Stimulated activated CD8-positive, alpha-beta memory T cell treated with anti-CD3 and anti-CD28 coated beads, Interleukin-4, amount 100 ng/mL, for 1 hour (primary cell): ENCODE data around the gene ADCY9.
"Not testable (repeated sequence)": the region's sequence is repeated elsewhere in the genome, so short reads cannot be mapped to it uniquely, and the experiment has no call there.

Experiments used
- DNase-seq, 2 donors: peaks; one replicate each; pipeline ENCODE4 v3.0.0-alpha.2; 2020; ENCODE audit warnings: low read depth in 2 of 2, low spot score in 1 of 2

The ADCY9 gene

DNA sequence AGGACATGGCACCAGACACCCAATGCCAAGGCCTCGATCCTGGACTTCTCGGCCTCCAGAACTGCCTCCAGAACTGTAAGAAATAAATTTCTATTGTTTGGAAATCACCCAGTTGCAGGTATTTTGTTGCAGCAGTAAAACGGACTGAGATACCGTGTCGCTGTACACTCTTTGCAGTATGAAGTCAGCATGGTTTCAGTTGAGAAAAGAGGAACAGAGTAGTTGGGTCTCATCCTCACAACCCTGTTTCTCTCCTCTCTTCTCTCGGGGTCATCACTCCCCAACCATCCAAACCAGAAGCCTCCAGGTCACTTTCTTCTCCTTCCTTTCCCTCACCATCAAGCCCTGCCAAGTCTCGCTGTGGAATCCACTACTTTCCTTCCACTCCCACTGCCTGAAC is 77.8 kb downstream of the ADCY9 start:
- no peak for DNase-seq

DNA sequence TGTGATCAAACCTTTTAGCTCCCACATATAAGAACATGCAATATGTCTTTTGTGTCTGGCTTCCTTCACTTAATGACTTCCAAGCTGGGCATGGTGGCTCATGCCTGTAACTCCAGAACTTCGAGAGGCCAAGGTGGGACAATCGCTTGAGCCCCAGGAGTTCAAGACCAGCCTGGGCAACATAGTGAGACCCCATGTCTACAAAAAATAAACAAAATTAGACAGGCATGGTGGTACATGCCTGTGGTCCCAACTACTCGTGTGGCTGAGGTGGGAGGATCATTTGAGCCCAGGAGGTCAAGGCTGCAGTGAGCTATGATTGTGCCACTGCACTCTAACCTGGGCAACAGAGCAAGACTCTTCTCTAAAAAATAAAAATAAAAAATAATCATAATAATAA is 79.3 kb downstream of the ADCY9 start:
- DNase-seq: not testable (repeated sequence)

DNA sequence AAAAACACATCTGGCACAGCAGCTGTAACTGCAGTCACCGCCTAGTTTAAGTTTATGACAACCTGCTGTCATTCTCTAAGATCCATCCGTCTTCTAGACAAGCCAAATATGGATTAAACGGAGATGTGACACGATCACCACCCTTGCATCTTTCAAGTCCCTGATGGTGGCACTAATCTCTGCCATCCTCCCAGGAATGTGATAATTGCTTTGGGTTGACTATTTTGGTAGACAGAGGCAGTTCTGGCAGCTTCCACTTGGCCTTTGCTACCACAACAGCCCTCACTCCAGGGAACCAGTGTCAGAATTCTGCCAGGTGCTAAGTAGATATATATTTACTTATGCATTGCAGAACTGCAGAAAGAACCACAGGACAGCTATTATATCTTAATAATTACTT is 81.3 kb downstream of the ADCY9 start:
- DNase-seq: no peak

DNA sequence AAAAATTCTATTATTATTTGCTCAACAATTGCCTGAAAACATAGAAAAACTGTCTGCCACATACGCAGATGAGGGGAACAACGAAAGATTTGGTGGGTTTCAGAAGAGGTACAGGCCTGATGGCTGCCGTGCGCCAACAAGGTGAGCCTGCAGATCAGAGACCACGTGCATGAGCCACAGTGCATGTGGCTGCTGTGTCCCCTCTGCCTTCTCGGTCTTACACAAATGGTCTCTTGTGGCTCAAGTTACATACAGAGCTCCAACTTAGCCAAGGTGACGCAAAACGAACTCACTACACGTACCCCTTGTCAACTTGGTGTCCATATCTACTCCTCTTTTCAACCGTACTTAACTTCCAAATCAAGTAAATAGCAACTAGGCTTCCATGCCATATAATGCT is 82.3 kb downstream of the ADCY9 start:
- DNase-seq: no peak

DNA sequence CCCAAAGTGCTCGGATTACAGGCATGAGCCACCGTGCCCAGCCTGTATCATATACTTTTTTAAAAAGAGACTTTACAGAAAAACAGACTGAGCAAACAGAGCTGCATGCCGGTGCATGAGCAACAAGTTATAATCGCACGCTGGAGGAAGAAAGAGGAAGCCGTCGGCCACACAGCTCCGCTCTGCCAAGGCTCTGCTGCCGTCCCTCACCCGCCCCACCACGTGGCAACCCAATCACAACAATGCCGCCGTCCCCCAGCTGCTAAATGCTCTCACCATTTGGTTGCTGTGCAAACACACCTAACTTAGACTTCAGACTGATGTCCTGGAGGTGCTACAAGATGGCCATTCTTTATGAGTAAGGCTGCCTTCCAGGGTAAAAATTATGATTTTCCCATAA is 83.5 kb downstream of the ADCY9 start:
- DNase-seq: peak in 1 of 2 donors; percentile 10

DNA sequence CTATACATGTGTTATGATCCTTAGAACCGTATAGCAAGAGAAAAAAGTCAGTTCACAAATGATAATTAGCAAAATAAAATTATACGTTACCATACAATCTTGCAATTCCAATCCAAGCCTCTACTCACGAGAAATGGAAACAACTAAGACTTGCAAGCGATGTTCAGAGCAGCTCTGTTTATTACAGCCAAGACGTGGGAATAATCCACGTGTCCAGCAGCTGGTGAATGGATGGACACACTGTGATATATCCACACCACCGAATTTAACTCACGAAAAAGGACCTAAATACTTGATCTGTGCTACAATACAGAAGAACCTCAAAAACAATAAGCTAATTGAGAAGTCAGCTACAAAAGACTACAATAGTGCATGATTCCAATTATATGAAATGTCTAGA is 88.1 kb downstream of the ADCY9 start:
- DNase-seq: no peak

DNA sequence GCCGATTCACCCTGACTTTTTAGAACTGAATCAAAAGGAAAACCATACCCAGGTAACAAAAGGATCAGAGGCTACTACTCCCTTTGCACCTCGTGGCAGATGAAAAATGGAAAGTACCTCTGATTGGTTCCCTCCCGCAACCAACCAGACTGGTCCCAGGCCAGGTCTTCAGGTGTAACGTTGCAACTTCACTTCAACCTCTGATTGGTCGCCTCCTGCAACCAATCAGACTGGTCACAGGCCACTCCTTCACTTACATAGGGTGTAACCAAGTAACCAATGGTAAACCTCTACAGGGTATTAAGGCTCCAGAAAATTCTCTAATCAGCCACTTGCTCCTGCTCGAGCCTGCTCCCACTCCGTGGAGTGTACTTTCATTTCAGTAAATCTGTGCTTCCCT is 89.4 kb downstream of the ADCY9 start:
- no peak for DNase-seq

DNA sequence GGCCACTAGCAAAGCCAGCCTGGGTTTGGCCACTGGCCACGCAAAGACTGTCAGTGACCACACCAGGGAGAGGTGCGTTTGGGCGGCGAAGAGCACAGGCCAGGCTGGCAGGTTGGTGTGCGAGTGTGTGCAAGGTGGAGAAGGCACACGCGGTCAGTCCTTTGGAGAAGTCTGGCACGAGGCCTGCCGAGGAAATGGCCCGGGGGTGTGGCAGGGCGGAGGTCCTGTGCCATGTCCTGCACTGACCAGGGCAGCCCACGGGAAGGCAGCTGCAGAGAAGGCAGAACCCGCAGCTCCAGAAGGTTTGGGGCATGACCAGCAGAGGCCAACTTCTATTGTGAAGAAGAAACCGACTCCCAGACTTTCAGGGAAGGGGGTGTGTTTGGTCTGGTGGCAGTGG is 90.8 kb downstream of the ADCY9 start:
- no peak for DNase-seq

DNA sequence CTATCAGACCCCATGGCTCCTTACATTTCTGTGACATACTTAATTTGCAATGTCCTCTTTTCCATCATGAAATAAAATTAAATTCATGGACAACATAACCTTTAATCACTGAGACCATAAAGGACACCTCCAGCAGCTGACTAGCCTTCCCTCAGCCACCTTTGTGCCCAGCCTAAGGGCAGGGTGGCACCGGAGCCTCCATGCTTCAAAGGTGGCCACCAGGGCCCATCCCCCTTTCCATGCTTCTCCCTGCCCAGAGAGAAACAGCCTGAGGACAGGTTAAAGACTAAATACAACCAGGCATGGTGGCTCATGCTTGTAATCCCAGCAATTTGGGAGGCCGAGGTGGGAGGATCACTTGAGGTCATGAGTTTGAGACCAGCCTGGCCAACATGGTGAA is 94.3 kb downstream of the ADCY9 start:
- DNase-seq: no peak

DNA sequence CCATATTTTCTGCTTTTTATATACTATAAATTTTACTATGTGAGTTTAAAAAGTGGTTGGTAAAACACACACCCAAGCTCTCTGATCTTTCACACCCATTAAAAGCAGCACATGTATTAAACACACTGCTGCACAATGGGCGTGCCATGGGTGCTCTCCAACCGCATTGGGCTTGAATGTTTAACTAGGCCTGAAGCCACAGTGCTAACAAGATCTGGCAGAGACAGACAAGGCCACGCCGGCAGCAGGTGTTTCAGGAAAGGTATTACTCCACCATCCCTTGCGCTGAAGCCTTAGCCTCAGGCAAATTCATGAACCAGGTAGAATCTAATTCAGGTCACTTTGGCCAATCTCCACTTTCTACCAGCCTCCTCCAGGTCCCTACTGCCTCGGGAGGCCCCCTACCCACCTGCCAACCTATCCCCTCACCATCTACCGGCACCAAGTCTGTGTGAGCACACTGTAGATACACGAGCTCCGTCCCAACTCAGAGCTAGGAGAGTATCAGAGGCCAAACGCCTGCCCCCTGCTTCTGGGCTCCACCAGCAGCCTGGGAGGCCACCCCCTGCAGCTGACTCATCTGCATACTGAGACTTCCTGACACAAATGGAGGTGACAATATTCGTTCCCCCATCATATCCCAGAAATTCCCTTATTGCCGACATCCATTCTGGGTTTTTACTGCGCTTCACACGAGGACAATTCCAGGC is 95.0 kb downstream of the ADCY9 start:
- DNase-seq: no peak

DNA sequence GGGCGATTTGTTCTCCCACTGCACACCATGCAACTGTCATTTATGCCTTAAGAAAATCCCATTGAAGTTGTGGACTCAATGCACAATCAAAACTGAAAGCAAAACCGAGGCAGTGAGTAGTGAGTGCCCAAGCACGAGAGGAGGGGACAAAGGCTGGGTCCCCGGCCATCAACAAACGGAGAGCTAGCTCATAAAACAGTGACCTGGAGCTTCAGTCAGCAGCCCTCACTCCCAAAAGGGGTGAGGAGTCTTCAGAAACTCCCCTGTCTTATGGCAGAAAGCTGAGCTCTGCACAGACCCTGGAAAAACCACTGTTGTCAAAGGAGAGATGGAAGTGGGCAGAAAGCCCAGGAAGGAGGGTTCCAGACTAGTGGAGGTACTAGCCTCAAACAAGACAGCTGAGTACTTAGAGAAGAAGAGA is 96.9 kb downstream of the ADCY9 start:
- no peak for DNase-seq

DNA sequence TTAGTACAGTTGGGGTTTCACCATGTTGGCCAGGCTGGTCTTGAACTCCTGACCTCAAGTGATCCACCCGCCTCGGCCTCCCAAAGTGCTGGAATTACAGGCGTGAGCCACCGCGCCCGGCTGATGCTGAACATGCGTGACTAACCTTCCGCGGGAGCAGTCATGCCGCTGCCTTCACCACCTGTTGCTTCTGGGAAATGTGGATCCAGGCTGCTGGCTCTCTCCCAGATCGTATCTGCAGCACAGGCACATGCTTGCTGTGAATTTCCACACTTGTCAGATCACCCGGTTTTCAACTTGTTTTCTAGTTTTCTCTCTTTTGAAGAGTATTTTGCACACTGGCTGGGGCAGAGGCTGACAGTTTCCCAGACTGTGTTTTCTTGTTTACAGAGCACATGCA is 97.9 kb downstream of the ADCY9 start:
- DNase-seq: no peak

DNA sequence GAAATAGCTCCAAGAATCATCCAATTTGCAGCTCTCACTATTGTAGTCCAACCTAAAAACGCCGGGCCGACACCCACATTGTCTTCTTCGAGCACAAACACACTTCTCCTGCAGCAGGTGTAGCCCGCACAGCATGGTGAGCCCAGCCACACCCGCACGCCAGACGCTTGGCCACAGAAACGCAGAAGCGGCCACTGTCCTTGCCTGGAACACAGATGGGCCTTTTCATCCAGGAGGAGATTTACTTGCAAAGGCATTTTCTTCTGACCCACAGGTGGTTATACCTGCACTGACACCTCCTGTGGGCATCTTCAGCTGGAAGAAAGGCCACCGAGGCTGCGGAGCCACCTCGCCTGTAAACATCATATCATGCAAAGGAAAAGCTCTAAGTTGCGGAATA is 98.4 kb downstream of the ADCY9 start:
- DNase-seq: no peak

DNA sequence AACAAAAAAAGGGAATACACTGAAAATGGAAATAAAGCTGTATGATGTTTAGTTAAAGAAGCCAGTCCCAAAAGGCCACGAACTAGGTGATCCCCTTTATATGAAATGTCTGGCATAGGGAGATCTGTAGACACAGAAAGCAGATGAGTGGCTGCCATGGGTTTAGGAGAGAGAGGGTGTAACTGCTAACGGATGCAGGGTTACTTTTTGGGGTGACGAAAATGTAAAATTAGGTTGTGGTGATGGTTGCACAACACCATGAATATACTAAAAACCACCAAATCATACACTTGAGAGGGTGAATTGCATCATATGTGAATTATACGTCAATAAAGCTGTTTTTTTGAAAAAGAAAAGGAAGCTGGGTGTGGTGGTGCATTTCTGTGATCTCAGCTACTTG is 99.6 kb downstream of the ADCY9 start:
- DNase-seq: no peak

DNA sequence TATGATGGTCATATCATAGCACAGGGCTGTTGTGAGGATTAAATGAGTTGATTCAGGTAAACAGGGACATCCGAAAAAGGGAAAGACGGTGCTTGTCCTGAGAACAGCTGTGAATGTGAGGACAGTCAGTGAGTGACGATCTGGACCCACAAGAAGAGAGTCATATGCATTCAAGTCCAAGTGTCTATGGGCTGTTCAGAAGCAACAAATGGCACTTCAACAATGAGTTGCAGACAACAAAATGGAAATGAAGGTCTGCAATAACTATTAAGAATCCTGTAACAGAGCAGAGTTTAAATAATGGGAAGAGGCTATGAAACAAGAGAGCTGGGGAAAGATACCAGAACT is 100.3 kb downstream of the ADCY9 start:
- DNase-seq: no peak

DNA sequence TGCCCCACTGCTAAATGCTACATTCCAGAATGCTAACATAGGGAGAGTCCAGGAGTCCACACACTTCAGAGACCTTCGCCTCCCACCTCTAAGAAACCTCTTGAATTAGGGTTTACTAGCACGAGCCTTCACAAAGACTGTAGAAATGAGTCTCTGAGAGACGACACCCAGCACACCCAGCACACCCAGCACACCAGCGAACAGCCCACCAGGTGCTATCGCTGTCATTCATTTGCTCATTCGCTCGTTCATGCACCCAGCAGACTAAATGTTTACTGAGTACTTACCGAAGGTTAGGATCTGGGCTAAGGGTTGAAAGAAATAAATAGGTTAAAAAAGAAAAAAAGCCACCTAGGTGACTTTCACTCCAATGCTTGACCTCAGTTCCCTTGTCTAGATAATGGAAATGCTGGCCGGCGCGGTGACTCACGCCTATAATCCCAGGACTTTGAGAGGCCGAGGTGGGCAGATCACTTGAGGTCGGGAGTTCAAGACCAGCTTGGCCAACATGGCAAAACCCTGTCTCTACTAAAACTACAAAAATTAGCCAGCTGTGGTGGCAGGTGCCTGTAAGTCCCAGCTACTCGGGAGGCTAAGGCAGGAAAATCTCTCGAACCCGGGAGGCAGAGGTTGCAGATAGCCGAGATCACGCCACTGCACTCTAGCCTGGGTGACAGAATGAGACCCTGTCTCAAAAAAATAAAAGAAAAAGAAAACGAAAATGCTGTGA is 100.8 kb downstream of the ADCY9 start:
- DNase-seq: no peak

DNA sequence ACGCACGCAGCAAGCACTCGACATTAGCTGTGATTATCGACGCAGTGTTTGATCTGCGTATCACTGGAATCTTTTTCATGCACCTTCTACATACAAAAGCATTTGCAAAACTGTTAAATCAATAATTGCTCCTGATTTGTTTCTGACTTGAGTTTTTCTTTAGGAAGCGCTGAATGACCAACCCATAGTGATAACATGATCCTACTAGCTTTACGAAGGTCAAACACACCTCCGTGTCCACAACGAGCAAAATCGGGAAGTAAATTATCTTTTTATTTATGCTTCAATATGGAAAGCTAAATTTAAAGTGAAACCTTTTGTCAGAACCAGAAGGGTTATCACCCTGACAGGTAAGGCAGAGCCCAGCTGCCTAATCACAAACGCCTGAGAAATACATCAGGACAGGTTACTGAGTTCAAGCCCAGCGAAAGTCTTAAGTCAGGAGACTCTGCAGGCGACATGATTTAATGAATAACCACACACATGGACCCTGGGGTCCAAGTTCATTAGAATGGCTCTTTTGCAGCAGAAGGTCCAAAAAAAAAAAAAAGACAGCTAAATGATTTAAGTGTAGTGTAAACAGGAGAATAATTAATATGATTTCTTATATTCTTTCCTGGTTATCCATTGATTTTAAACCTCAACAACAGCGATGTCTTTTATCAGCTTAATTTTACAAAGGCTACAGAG is 104.2 kb downstream of the ADCY9 start:
- DNase-seq: no peak

DNA sequence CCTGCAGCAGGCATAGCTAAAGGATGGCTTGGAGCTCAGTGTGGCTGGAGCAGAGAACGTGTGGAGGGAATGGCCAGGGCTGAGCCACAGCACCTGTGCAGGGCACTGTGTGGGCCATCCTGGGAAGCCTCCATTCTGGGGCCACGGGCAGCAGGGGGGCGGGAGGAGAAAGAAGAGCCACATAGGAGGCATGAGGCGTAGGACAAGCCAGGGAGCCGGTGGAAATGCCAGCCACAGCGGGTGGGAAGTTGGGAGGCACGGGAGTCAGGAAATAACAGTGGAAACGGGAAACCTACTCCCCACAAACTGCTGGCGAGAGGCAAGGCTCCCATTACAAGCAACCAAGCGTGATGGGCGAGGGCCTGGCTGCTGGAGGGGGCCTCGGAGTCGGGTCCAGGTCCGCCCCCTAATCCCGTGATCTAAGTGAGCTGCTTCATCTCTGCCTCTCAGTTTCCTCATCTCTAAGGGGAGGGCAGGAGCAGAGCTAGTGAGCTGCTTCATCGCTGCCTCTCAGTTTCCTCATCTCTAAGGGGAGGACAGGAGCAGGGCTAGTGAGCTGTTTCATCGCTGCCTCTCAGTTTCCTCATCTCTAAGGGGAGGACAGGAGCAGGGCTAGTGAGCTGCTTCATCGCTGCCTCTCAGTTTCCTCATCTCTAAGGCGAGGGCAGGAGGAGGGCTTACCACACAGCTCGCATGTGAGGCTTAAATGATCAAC is 104.9 kb downstream of the ADCY9 start:
- no peak for DNase-seq

DNA sequence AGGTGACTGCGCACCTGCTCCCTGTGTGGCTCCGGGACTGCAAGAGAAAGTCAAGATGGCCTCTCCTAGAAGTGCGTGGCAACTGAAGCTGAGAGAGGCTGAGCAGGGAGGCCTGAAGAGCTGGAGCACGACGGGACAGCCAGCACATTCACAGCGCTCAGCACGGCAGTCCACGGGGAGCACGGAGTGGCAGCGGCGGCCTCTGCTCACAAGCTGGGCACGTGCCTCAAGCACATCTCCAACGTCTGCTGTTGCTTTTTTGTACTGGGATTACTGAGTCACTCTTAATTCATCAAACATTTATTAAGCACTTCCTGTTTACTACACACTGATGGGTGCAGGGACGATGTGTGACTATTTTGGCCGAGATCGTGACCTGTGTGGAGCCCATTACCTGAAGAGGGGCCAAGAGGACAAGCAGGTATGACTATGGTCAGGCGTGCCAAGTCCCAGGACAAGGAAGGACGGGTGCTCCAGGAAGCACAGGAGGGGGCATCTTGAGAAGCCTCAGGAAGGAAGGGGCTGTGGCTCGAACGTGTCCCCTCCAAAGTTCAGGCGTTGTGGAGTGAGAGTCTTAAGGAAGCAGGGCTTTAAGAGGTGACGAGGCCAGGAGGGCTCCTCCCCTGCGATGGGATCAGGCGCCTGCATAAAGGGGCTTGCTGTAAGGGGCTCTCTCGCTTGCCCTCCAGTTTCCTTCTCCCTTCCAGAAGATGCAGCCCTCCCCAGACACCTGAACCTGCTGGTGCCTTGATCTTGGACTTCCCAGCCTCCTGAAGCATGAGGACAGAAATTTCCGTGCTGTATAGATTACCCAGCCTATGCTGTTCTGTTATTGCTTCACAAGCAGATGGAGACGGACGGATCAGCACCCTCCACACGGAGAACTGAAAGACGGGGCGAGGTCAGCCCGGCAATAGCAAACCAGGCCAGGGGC is 105.8 kb downstream of the ADCY9 start:
- DNase-seq: no peak

DNA sequence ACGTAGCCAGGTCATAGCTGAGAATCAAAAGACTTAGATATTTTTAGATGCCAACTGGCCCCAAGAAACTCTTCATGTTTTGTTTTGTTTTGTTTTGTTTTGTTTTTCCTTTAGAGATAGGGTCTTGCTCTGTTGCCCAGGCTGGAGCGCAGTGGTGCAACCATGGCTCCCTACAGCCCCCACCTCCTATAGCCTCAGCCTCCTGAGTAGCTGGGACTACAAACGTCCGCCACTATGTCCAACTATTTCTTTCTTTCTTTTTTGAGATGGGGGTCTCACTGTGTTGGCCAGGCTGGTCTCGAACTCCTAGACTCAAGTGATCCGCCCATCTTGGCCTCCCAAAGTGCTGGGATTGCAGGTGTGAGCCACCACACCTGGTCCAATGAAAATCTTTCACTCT is 107.1 kb downstream of the ADCY9 start:
- DNase-seq: no peak

DNA sequence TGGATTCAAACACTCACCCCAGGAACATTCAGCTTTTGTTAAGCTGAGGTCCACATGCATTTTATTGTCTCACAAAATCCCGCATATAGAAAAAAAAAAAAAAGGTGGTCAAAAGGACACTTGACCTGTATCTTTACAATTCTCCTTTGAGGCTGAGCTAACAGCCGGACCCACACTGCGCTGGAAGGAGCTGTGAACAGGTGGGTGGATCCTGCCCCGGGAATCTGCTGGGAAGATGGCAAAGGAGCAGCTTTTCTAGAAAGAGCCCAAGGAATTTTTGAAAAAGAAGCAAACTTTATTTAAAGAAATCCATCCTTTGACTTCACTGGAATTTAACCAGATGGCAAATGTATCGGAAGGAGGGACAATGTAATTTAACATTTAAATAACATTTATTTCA is 108.1 kb downstream of the ADCY9 start:
- DNase-seq: no peak
